CD1c-positive myeloid dendritic cell (primary cell): Measurements from ENCODE around the gene COL4A4.

Source experiments
- DNase-seq: peaks from one replicate; pipeline ENCODE4 v3.0.0-alpha.2; 2016; ENCODE audit errors: extremely low spot score

The COL4A4 gene

DNA sequence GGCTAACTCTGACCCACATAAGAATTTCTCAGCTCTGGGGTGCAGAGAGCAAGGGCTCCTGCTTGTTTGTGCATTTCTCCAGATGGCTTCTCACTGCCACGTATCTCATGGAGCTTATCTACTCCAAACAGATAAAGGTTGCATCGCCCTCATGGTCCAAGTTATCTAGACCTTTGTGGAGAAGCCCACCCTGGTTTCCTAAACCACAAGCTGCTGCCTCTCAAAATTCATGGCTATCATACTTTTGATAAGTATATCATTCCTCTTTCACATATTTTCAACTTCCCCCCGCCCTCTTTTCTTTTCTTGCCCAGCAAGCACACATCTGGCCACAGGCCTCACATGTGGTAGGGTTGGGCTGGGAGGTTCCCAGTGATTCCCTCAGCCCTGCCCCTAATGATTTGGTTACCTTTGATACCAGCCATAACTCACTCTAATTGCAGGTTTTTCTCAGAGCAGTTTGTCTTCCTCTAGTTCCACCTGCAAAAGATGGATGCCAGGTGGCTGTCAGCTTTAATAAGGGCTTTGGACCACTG, 182.1 kb downstream of the COL4A4 start:
- no peak for DNase-seq

DNA sequence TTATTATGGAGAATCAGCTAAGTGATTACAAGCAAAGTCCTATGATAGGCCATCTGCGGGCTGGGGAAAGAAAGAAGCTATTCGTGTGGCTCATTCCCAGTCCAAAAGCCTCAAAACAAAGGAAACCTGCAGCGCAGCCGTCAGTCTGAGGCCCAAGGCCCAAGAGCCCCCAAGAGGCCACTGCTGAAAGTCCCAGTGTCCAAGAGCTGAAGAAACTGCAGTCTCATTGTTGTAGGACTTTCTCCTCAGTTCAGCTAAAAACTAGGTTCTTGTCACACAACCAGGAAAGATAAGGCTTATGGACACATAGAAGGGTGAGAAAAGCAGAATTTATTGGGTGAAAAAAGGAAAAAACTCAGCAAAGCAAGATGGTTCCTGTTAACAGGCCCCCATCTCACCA, 185.0 kb downstream of the COL4A4 start:
- DNase-seq, result no peak

DNA sequence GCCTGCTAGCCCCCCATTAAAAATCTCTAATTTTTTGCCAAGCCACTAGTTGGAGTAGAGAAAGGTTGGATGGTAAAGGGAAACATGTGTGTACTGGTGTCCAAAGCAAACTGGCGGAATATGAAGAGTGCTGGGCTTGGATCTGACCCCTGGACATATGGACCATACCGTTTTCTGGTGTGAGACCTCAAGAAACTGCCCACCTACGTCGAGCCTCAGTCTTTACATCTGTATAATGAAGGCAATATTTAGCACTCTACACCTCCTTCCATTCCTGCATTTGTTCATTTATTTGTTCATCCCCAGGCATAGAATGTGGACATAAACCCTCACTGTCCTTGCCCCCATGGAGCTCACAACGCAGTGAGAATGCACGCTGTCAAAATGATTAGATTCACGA, 185.7 kb downstream of the COL4A4 start:
- DNase-seq, result no peak

DNA sequence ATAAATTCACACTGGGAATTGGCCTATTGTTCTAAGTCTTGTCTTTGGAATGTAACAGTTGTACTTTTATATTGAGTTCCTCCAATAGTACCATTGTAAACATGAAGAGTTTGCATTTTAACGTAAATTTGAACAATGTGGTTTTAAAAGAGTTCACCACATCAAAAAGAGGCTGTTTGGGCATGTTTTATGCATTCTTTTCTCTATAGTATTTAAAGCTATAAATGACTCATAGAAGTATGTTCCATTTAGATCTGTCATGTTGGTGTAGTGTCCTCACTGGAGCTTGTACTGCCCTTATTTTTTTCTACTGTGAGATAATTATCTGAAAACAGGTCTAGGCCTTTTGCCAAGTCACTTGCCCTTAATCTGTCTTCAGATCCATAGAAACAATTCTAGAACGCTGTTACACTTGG, 186.2 kb downstream of the COL4A4 start:
- DNase-seq, result no peak

DNA sequence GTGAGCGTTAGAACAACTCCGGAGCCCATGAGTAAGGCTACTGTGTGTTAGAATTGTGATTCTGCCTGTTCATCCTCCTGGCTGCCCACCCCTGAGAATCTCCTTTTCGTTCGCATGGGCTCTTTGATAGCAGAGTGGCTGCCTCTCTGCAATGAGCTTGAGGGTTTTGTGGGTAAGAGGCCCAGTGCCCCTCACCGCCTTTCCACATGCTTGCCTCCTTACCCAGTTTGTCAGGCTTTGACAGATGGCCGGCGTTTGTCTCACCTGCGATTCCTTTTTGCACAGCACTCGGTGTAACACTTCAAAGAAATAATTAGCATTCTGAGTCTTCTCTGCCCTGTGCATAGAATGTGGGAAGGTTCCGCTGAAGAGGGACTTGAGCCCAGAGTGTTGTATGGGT, 190.2 kb downstream of the COL4A4 start:
- no peak for DNase-seq

DNA sequence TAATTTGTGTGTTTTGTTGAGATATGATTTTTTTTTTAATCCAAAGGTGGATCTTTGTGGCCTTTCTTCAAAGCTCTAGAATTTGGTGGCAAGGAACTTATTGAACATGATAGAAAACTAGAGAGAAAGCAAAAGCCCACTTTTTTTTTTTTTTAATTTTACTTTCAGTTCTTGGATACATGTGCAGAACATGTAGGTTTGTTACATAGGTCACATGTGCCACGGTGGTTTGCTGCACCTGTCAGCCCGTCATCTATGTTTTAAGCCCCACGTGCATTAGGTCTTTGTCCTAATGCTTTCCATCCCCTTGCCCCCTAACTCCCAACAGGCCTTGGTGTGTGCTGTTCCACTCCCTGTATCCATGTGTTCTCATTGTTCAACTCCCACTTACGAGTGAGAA, 192.2 kb downstream of the COL4A4 start:
- DNase-seq, result no peak

DNA sequence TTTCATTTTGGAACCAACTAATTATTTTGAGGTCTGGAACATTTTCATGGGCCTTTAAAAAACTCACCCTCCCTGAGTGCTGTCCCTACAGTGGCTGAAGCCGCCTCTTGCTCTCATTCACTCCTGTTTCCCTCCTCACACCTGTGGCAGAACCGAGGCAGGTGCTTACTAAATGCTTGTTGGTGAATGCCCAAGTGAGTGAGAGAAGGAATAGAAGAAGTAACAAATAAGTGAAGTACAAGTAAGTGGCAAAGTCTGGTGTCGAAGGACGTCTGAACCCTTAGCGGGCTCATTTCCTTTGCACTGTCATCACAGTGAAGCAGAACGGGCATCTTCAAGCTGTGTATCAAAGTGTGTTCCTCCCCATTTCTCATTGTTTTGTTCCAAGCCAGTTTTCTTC, 192.9 kb downstream of the COL4A4 start:
- DNase-seq, result no peak

DNA sequence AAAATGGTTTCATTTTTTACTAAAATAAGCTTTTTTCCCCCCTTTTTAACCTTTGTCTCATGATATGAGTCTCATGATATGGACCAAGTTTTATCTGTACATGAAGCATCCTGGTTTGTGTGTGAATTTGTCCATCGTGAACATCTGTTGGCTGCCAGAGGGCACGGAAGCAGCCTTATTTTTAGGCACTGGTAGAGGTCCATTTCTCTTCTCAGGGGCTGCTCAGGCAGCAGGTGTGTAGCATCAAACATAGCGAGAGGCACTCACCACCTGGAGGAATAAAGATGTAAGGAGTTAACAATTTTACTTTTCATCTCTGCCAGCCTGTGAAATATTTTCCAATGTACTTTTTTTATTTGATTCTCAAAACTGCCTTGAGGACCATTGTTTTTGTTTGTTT, 193.6 kb downstream of the COL4A4 start:
- no peak for DNase-seq

DNA sequence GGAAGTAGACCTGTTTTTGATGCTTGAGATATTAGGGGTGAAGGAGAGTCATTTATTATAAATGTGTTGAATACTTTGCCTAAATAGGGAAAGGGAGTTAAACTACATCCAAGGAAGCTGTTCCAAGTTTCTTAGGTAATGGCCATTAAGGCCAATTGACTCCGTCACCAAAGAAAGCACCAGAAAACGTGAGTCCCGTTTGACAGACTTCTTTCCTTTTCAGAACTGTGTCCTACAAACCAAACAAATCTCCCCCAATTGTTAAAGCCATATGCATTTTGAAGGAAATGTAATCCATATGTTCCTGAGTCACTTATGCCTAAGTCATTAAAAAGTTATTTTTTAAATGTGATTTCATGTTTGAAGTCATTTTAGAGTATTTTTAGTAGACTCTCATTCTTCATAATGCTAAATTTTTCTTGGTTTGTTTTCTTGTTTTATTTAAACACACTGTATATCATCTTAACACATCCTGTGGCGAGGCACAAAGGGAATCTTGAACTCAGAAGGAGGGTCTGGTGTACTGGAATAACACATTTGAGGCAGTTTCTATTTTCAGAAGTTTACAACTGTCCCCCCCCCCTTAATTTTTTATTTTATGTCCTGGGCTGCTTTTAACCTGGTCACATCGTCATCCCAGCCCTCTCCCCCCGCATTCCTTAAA, 194.5 kb downstream of the COL4A4 start:
- DNase-seq, result no peak

DNA sequence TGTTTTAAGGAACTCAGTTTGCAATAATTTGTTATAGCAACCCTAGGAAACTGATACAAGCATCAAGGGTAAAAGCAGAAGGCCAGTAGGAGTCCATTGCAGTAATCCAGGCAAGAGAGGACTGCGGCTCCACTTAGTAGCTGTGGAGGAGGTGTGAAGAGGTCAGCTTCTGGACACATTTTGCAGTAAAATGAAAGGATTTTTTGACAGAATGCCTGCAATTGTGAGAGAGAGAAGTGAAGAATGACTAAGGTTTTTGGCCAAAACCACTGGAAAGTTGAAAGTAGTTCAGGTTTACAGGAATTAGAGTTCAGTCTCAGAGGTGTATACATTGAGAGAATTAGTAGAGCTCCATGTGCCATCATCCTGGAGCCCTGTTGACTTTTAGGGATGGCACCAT, 198.6 kb downstream of the COL4A4 start:
- no peak for DNase-seq

DNA sequence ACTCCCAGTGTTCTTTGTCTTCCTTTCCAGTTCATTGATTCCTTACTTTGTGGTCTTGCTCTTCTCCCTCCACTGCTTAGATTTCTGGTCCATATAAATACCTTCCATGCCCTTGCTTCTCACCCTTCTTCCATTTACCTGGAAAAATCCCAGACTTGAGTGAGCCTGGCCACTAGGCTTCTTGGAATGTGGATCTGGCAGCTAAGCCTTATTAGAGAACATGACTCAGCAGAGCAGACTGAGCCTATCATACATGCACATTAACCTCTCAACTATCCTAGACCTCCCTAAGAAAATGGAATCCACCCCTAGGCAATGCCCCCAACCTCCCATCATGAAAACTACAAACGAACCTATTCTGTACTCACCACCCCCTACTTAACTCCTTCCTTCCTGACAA, 200.5 kb downstream of the COL4A4 start:
- DNase-seq, result no peak

DNA sequence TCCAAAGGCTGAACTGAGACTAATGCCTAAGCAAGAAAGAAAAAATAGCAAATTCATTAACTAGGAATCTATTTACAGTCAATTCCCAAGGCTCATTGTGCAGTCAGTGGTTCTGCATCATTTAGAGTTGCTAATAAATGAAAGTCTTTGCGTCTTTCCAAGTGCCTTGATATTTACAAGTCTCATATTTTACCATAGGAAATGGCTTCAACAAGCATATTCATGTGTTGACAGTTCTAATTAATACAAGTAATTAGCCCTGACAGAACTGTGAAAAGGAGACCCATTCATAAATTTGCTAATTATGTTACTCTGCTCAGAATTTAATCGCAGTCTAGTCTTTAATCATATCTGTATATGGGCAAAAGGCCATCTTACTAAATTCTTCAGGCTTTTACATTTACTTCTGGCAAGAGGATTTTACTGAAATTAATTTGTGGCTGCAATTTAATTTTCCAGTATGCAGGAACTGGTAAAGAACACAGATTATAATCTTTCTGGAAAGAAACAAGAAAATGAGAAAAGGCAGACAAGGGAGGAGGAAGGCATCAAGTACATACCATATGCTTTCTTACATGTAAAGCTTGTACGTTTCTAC, 201.7 kb downstream of the COL4A4 start:
- DNase-seq, result no peak

DNA sequence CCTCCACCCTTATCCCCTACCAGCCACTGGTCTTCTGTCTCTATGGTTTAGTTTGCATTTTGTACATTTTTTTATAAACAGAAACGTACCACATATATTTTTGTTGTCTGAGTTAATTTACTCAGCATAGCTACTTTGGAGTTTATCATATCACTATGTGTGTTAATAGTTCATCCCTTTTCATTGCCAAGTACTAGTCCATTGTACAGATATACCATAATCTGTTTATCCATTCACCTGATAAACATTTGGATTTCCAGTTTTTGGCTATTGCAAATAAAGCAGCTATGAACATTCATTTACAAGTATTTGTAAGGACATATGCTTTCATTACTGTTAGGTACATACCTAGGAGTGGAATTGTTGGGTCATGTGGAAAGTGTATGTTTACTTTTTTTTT, 204.6 kb downstream of the COL4A4 start:
- no peak for DNase-seq

DNA sequence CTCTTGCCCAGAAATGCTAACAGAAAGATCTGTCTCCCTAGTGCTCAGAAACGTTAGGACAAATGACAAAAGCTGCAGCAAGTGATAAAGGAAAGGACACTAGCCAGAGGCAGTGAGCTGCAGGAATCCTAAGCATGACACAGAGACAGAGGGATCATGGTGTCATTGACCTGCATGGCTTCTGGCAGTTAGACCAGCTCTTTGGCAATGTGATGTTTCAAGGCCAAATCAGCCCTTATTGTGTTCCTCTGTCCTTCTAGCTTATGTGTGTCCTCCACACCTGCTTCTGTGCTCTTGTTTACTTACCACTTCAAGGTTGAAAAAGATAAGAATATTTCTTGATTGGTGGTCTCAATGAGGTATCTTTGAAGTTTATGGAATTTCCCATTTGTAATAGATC, 207.3 kb downstream of the COL4A4 start:
- DNase-seq, result no peak

DNA sequence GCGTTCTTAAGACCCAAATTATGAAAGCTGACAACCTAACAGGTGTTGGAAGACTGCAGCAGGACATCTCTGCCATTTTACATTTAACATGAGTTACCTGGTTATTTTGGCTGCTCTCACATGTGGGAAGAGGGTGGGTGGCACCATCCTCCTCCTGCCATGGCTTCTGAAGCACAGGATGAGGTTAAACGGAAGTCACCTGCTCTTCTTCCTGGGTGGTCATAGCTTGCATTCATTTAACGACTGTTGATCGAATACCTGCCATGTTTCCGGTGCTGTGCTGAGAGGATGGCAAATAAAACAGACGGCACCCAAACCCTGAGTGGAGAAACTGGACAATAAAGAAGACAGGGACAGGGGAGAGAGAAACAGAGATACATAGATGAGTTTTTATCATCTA, 210.2 kb downstream of the COL4A4 start:
- no peak for DNase-seq

DNA sequence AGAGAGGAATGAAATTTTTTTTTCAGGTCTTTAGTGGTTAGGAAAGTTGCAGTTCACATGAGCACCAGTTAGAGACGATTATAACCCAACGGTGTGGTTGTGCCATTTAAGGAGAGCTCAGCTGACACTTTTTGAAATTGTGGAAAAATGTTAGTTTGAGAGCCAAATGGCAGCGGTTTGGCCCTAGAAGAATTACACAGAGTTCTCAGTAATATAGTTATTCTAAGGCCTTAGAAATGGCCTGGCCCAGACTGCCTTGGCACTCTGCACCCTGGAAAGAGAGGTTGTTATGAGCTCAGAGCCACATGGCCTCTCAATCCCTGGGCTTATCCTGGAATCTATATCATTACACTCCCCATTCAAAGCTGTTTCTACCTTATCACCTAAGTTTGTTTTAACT, 210.8 kb downstream of the COL4A4 start:
- DNase-seq, result no peak
